HepG2 (cell line): ENCODE data around the gene USP40. TPM values are rescaled to one million over a fixed set of nuclear protein-coding genes. Genes with fewer than 3 reads are reported as not detected.

ENCODE experiments used
- ASH2L ChIP-seq: fragments of 300-600, 200-600 bp; sonication (generic); IDR thresholded peaks from 2 replicates; pipeline ENCODE4 v1.7.0; 2017; ENCODE audit warnings: low read depth, mild to moderate bottlenecking, moderate library complexity, mixed read lengths, low read length; ENCODE audit not compliant: insufficient read length
- CHCHD3 ChIP-seq: sonication (generic); formaldehyde crosslinking; IDR thresholded peaks from 2 replicates; pipeline ENCODE4 v1.8.0; 2022; ENCODE audit warnings: mild to moderate bottlenecking, missing genetic modification reagents, moderate library complexity
- JUN ChIP-seq: sonication (generic); formaldehyde crosslinking; IDR thresholded peaks from 2 replicates; pipeline ENCODE4 v1.4.0; 2020; ENCODE audit warnings: mild to moderate bottlenecking, missing genetic modification reagents
- POGZ ChIP-seq: sonication (generic); formaldehyde crosslinking; IDR thresholded peaks from 2 replicates; pipeline ENCODE4 v1.4.0; 2020; ENCODE audit warnings: mild to moderate bottlenecking, missing genetic modification reagents
- PREB ChIP-seq: sonication (generic); formaldehyde crosslinking; IDR thresholded peaks from 2 replicates; pipeline ENCODE4 v1.4.0; 2020; ENCODE audit warnings: missing genetic modification reagents
- SETDB1 ChIP-seq: sonication (generic); formaldehyde crosslinking; IDR thresholded peaks from 2 replicates; pipeline ENCODE4 v1.5.1; 2020; ENCODE audit warnings: missing genetic modification reagents, mild to moderate bottlenecking, borderline replicate concordance
- SRF ChIP-seq: IDR thresholded peaks from 2 replicates; pipeline ENCODE4 v1.6.1; 2011; ENCODE audit warnings: mild to moderate bottlenecking, low read depth, low read length, moderate library complexity
- TCF12 ChIP-seq, 2 experiments: fragments of 450-650 bp in 1 of 2; sonication (generic) in 1 of 2; formaldehyde crosslinking in 1 of 2; IDR thresholded peaks; 2 replicates each; pipeline versions ENCODE4 v1.6.1 to v1.8.0; 2017 to 2022; ENCODE audit warnings: antibody characterized with exemption in 1 of 2, mild to moderate bottlenecking in 1 of 2, missing genetic modification reagents in 1 of 2, moderate library complexity in 1 of 2
- UBTF ChIP-seq: sonication (generic); formaldehyde crosslinking; IDR thresholded peaks from 2 replicates; pipeline ENCODE4 v1.4.0; 2020; ENCODE audit warnings: mild to moderate bottlenecking, missing genetic modification reagents
- ZBTB25 ChIP-seq: IDR thresholded peaks from 2 replicates; pipeline ENCODE4 v1.6.1; 2018; ENCODE audit warnings: missing genetic modification reagents
- ZBTB44 ChIP-seq: sonication (generic); formaldehyde crosslinking; IDR thresholded peaks from 2 replicates; pipeline ENCODE4 v1.4.0; 2020; ENCODE audit warnings: missing genetic modification reagents
- ZNF138 ChIP-seq: sonication (generic); formaldehyde crosslinking; IDR thresholded peaks from 2 replicates; pipeline ENCODE4 v1.5.0; 2020; ENCODE audit warnings: mild to moderate bottlenecking, low read depth, missing genetic modification reagents
- ZNF276 ChIP-seq: sonication (generic); formaldehyde crosslinking; IDR thresholded peaks from 2 replicates; pipeline ENCODE4 v1.4.0; 2020; ENCODE audit warnings: mild to moderate bottlenecking, low read depth, missing genetic modification reagents
- ZNF598 ChIP-seq: sonication (generic); formaldehyde crosslinking; IDR thresholded peaks from 2 replicates; pipeline ENCODE4 v1.5.1; 2020; ENCODE audit warnings: mild to moderate bottlenecking, missing genetic modification reagents, borderline replicate concordance
- ZNF672 ChIP-seq: sonication (generic); formaldehyde crosslinking; IDR thresholded peaks from 2 replicates; pipeline ENCODE4 v1.8.1; 2022; ENCODE audit warnings: missing genetic modification reagents
- ZNF703 ChIP-seq: sonication (generic); formaldehyde crosslinking; IDR thresholded peaks from 2 replicates; pipeline ENCODE4 v1.5.1; 2020; ENCODE audit warnings: missing genetic modification reagents, mild to moderate bottlenecking, moderate library complexity, borderline replicate concordance
- ZNF749 ChIP-seq: sonication (generic); formaldehyde crosslinking; IDR thresholded peaks from 2 replicates; pipeline ENCODE4 v1.8.0; 2022; ENCODE audit warnings: mild to moderate bottlenecking, missing genetic modification reagents, moderate library complexity, borderline replicate concordance
- polyA plus RNA-seq, 8 experiments: library from polyadenylated mRNA; depleted of rRNA in 3 of 8; stranded (reverse) in 7 of 8; unstranded in 1 of 8; fragments of >200 nt; fragmentation: Illumina TruSeq in 4 of 8; extraction: Trizol in 4 of 8; gene quantifications; 2 replicates each; pipeline versions ENCODE4 v1.2.1 to v1.2.3, GENCODE V29; 2011 to 2016; ENCODE audit warnings: low read depth in 4 of 8, missing spikeins in 1 of 8, mixed read lengths in 1 of 8; ENCODE audit not compliant: insufficient read depth in 1 of 8
- total RNA-seq, 5 experiments: library from RNA; depleted of rRNA; stranded (reverse); fragments of >200 nt; fragmentation: Illumina TruSeq; extraction: Trizol; gene quantifications; 2 replicates each; pipeline ENCODE4 v1.2.3, GENCODE V29; 2016; ENCODE audit warnings: low read depth in 1 of 5

USP40 gene
- total and polyA plus RNA-seq, 2 of the 13 experiments (the other 11 are each of a cell fraction or from before 2014, with no cell fraction given) = 41.0 to 46.3 TPM

GRCh38 chr2:233566141-233566956, at the start of gene USP40 (continued):
- TF ChIP-seq ZBTB44 (CRISPR knock-in tag) = 0 out of 2 replicates have a peak, but pooled peaks have one; percentile 58
- no peak for TF ChIP-seq ZNF138
- peak; percentile 38; the same call in 1 of the 2 replicates for TF ChIP-seq SRF
- peak; percentile 89; the same call in 1 of the 2 replicates for TF ChIP-seq ZNF703 (CRISPR knock-in tag)
- TF ChIP-seq ZNF749 (CRISPR knock-in tag) = peak; percentile 69; the same call in 1 of the 2 replicates
- TF ChIP-seq ZNF672 (CRISPR knock-in tag) = no peak
- TF ChIP-seq JUN (CRISPR knock-in tag) = no peak; the same call in 1 of the 2 replicates
- peak; percentile 78 for TF ChIP-seq ZBTB25 (CRISPR knock-in tag)
- peak; percentile 90 for TF ChIP-seq UBTF
- no peak for TF ChIP-seq PREB (CRISPR knock-in tag)
- TF ChIP-seq ZNF598 (CRISPR knock-in tag) = peak; percentile 96
- TF ChIP-seq ASH2L = peak; percentile 96
- TF ChIP-seq POGZ = peak; percentile 92
- TF ChIP-seq SETDB1 (CRISPR knock-in tag) = no peak
- TF ChIP-seq TCF12 (IDR thresholded peaks at IDR 0.05) = no peak
- peak; percentile 58; the same call in 1 of the 2 replicates for TF ChIP-seq TCF12 (CRISPR knock-in tag; IDR thresholded peaks at IDR 0.05)
- TF ChIP-seq ZNF276 = peak; percentile 39; the same call in 1 of the 2 replicates
- 0 out of 2 replicates have a peak, but pooled peaks have one; percentile 65 for TF ChIP-seq CHCHD3 (CRISPR knock-in tag)
